RPMI7951 (cell line): ENCODE results near the gene RBP7. TPM values are rescaled to one million over a fixed set of nuclear protein-coding genes. Genes with fewer than 3 reads are reported as not detected.

Experiments
- DNase-seq: peaks from one replicate; pipeline ENCODE4 v3.0.0-alpha.2; 2012; ENCODE audit warnings: low read depth
- total RNA-seq: library from RNA; depleted of rRNA; stranded (reverse); fragments of >200 nt; shearing (Covaris generic); gene quantifications from 2 replicates; pipeline ENCODE4 v1.2.3, GENCODE V29; 2014

The RBP7 gene
- total RNA-seq, 1 experiment from 2014 or later, result not detected

- peak; percentile 35 for DNase-seq
Measured at GRCh38 chr1:10031461-10031860, 34.4 kb downstream of the RBP7 start.

- DNase-seq, result peak; percentile 96
Measured at GRCh38 chr1:10032590-10033358, 35.7 kb downstream of the RBP7 start, which contains the start of gene UBE4B. Gene UBE4B (plus strand): TSS chr1:10032958. CDS start chr1:10033671, 713 bp downstream.

- DNase-seq, result peak; percentile 36
Measured at GRCh38 chr1:10033359-10033845, 36.4 kb downstream of the RBP7 start.

GRCh38 chr1:10042746-10043145 is 45.7 kb downstream of the RBP7 start:
- DNase-seq, result no peak

- no peak for DNase-seq
Measured at GRCh38 chr1:10045480-10046355, 48.7 kb downstream of the RBP7 start.

- no peak for DNase-seq
Measured at GRCh38 chr1:10046356-10047085, 49.5 kb downstream of the RBP7 start.

- no peak for DNase-seq
Measured at GRCh38 chr1:10048601-10049000, 51.6 kb downstream of the RBP7 start.

GRCh38 chr1:10050611-10051010 is 53.6 kb downstream of the RBP7 start:
- DNase-seq, result no peak

- no peak for DNase-seq
Measured at GRCh38 chr1:10051656-10052055, 54.6 kb downstream of the RBP7 start.

- no peak for DNase-seq
Measured at GRCh38 chr1:10052347-10052746, 55.3 kb downstream of the RBP7 start.

- no peak for DNase-seq
Measured at GRCh38 chr1:10054465-10054864, 57.4 kb downstream of the RBP7 start.

GRCh38 chr1:10056599-10056987 is 59.6 kb downstream of the RBP7 start:
- no peak for DNase-seq

GRCh38 chr1:10057343-10057742 is 60.3 kb downstream of the RBP7 start:
- DNase-seq, result peak; percentile 69

- DNase-seq, result no peak
Measured at GRCh38 chr1:10057796-10058195, 60.8 kb downstream of the RBP7 start.

GRCh38 chr1:10059342-10059718 is 62.3 kb downstream of the RBP7 start:
- DNase-seq, result no peak

GRCh38 chr1:10060311-10061100 is 63.5 kb downstream of the RBP7 start:
- no peak for DNase-seq

GRCh38 chr1:10061276-10061675 is 64.2 kb downstream of the RBP7 start:
- DNase-seq, result no peak

- DNase-seq, result no peak
Measured at GRCh38 chr1:10063878-10064277, 66.8 kb downstream of the RBP7 start.

GRCh38 chr1:10064416-10065343 is 67.7 kb downstream of the RBP7 start:
- no peak for DNase-seq

- peak; percentile 60 for DNase-seq
Measured at GRCh38 chr1:10065344-10065685, 68.3 kb downstream of the RBP7 start.
